Stimulated activated CD8-positive, alpha-beta memory T cell treated with anti-CD3 and anti-CD28 coated beads, Interleukin-2, amount 100 ng/mL, for 48 hours (primary cell): ENCODE results near the gene DBF4B.
"Not testable (repeated sequence)": the region's sequence is repeated elsewhere in the genome, so short reads cannot be mapped to it uniquely, and the experiment has no call there.

Experiments
- DNase-seq, 2 donors: peaks; one replicate each; pipeline ENCODE4 v3.0.0-alpha.2; 2020; ENCODE audit warnings: low read depth in 2 of 2

The DBF4B gene

GRCh38 chr17:44708401-44709263, at the start of gene DBF4B:
DBF4B (plus strand) TSS chr17:44708665; CDS start chr17:44708821, 156 bp downstream.
- peak; percentile 61 to 72 for DNase-seq

GRCh38 chr17:44661835-44662234, 46.6 kb upstream of the DBF4B start:
- DNase-seq, result no peak

- no peak for DNase-seq
These were observed 45.4 kb upstream of the DBF4B start for GRCh38 chr17:44663095-44663494.

- DNase-seq, result no peak
These were observed 43.6 kb upstream of the DBF4B start for GRCh38 chr17:44664867-44665266.

- no peak for DNase-seq
These were observed 42.5 kb upstream of the DBF4B start for GRCh38 chr17:44666006-44666405.

GRCh38 chr17:44672479-44673093, 35.9 kb upstream of the DBF4B start:
- no peak for DNase-seq

GRCh38 chr17:44673893-44674292, 34.6 kb upstream of the DBF4B start:
- DNase-seq, result no peak

GRCh38 chr17:44677136-44677535, 31.3 kb upstream of the DBF4B start:
- DNase-seq, result no peak

GRCh38 chr17:44683303-44683702, 25.2 kb upstream of the DBF4B start:
- DNase-seq, result not testable (repeated sequence)

GRCh38 chr17:44687756-44688155, 20.7 kb upstream of the DBF4B start:
- no peak for DNase-seq

GRCh38 chr17:44688200-44688599, 20.3 kb upstream of the DBF4B start:
- DNase-seq, result no peak

- no peak for DNase-seq
These were observed 19.6 kb upstream of the DBF4B start for GRCh38 chr17:44688675-44689476.

GRCh38 chr17:44689477-44690217, 18.8 kb upstream of the DBF4B start, which contains the start of gene CCDC43:
CCDC43 (minus strand) TSS chr17:44689776; CDS start chr17:44689753, 23 bp downstream.
- peak; percentile 85 to 90 for DNase-seq

GRCh38 chr17:44690746-44691306, 17.6 kb upstream of the DBF4B start:
- not testable (repeated sequence) for DNase-seq

- no peak for DNase-seq
These were observed 14.9 kb upstream of the DBF4B start for GRCh38 chr17:44693609-44694008.

GRCh38 chr17:44700288-44700687, 8.2 kb upstream of the DBF4B start:
- DNase-seq, result not testable (repeated sequence)

- no peak for DNase-seq
These were observed 587 bp upstream of the DBF4B start for GRCh38 chr17:44707755-44708400.

- DNase-seq, result no peak
These were observed 11.0 kb downstream of the DBF4B start for GRCh38 chr17:44719444-44719843.

GRCh38 chr17:44722254-44722653, 13.8 kb downstream of the DBF4B start:
- DNase-seq, result no peak

GRCh38 chr17:44726121-44726520, 17.7 kb downstream of the DBF4B start:
- DNase-seq, result not testable (repeated sequence)

- no peak for DNase-seq
These were observed 25.3 kb downstream of the DBF4B start for GRCh38 chr17:44733753-44734152.
